GM20000 (cell line): Measurements from ENCODE around the gene GRB10.

Source experiments
- DNase-seq: peaks from one replicate; pipeline ENCODE4 v3.0.0; 2012; ENCODE audit warnings: low spot score
- TF ChIP-seq, protein P1 (sequence below): IDR thresholded peaks from 2 replicates; pipeline ENCODE4 v1.5.1; 2012; ENCODE audit warnings: mild to moderate bottlenecking, control low read depth; ENCODE audit errors: extremely low read depth, missing control alignments

GRB10 gene

GRCh38 chr7:50727711-50728110, 55.0 kb downstream of the GRB10 start:
- no peak for DNase-seq
- TF ChIP-seq, protein P1, sequence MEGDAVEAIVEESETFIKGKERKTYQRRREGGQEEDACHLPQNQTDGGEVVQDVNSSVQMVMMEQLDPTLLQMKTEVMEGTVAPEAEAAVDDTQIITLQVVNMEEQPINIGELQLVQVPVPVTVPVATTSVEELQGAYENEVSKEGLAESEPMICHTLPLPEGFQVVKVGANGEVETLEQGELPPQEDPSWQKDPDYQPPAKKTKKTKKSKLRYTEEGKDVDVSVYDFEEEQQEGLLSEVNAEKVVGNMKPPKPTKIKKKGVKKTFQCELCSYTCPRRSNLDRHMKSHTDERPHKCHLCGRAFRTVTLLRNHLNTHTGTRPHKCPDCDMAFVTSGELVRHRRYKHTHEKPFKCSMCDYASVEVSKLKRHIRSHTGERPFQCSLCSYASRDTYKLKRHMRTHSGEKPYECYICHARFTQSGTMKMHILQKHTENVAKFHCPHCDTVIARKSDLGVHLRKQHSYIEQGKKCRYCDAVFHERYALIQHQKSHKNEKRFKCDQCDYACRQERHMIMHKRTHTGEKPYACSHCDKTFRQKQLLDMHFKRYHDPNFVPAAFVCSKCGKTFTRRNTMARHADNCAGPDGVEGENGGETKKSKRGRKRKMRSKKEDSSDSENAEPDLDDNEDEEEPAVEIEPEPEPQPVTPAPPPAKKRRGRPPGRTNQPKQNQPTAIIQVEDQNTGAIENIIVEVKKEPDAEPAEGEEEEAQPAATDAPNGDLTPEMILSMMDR = no peak

DNA sequence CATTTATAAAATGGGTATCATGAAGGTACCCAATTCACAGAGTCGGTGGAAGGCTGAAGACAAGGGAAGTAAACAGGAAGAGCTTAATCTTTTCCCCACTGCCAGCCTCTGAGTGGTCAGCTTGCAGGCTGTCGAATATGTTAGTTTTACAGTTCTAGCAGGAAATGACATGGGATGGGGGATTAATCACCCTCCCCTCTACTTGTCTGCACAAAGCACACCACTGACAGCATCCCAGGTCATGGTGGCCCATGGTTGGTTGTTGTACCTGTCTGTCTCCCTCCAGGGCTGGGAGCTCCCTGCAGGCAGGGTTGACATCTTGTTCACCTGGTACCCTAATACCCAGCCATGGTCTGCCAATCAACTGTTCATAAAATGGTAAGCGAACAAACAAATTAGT, 55.6 kb downstream of the GRB10 start:
- no peak for DNase-seq
- TF ChIP-seq, protein P1 = no peak

GRCh38 chr7:50725774-50726173, 56.9 kb downstream of the GRB10 start:
- DNase-seq = no peak
- TF ChIP-seq, protein P1 = no peak

DNA sequence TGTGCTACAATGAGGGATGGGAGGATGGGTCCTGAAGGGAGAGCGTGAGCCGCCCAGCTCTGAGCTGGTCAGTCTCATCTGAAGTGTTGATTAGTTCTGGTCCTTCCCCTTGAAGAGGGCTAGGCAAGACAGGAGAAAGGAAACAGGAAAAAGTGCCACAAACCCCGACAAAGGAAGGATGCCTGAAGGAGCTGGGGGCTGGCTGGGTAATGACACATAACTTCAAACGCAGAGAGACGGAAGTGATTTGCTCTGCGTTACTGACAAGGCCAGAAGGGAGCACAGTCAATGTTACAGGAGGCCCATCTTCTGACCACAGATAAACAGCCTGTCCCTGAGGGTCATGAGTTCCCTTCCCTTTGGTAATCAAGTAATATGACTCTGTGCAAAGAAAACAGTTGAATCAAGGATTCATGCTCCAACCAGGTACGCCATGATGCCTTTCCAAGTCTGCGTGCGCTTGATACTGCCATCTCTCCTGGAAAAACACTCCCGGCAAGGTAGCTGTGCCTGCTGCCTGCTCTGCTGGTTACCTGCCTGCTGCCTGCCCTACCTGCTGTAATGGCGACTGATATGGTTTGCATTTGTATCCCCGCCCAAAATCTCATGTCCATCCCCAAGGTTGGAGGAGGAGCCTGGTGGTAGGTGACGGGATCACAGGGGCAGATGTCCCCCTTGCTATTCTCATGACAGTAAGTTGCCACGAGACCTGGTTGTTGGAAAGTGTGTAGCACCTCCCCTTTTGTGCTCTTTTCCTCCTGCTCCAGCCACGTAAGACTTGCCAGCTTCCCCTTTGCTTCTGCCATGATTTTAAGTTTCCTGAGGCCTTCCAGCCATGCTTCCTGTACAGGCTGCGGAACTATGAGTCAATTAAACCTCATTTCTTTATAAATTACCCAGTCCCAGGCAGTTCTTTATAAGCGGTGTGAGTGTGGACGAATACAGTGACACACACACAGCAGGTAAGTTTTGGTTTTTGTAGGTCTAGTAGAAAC, 57.9 kb downstream of the GRB10 start:
- TF ChIP-seq, protein P1 = no peak
- DNase-seq = no peak

DNA sequence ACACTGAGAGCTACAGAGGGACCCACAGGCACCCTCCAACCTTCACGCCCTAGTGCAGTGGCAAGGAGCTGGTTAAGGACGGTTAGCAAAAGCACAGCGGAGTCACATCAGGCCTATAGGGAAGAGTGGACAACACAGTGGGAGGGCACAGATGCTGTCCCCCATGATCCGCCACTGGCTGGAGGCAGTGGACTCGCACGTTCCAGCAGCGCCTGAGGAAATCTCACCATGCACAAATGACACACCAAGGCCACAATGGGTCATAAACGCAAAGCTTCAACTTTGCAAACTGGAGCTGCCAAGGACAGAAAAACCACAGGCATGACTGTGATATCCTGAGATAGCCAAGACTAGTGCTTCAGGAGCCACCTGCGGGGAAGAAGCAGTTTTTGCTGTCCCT, 58.8 kb downstream of the GRB10 start:
- TF ChIP-seq, protein P1 = no peak

GRCh38 chr7:50723173-50723572, 59.5 kb downstream of the GRB10 start:
- no peak for DNase-seq
- TF ChIP-seq, protein P1 = no peak

More for the DNA sequence above, 58.8 kb downstream of the GRB10 start:
- DNase-seq = no peak

DNA sequence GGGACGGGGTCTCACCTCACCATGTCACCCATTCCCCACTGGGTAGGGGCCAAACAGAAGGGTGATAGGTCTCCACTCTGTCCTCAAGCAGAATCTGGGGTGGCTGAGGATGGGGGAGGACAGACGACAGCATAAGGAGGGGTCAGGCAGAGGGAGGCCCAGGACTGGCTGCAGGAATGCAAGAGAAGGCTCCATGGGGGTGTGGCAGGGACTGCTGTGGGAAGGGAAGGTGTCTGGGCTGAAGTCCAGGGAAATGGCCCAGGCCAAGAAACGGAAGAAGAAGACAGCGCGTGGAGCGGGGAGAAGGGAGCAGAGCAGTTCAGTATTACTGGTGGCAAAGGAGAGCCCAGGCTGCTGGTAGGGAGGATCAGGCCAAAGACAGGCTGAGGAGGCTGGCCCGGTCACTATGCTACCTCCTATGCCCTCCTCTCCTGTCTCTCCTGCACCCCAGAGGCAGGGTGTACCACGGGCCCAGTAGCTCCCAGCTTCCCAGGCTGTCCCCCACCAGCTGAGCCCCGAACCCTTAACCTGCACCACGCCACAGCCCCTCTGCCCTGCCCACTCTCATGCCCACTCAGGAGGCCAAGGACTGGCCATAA, 60.9 kb downstream of the GRB10 start:
- TF ChIP-seq, protein P1 = no peak
- DNase-seq = no peak
